Measurements from ENCODE around the gene VPS37D.

The VPS37D gene

DNA sequence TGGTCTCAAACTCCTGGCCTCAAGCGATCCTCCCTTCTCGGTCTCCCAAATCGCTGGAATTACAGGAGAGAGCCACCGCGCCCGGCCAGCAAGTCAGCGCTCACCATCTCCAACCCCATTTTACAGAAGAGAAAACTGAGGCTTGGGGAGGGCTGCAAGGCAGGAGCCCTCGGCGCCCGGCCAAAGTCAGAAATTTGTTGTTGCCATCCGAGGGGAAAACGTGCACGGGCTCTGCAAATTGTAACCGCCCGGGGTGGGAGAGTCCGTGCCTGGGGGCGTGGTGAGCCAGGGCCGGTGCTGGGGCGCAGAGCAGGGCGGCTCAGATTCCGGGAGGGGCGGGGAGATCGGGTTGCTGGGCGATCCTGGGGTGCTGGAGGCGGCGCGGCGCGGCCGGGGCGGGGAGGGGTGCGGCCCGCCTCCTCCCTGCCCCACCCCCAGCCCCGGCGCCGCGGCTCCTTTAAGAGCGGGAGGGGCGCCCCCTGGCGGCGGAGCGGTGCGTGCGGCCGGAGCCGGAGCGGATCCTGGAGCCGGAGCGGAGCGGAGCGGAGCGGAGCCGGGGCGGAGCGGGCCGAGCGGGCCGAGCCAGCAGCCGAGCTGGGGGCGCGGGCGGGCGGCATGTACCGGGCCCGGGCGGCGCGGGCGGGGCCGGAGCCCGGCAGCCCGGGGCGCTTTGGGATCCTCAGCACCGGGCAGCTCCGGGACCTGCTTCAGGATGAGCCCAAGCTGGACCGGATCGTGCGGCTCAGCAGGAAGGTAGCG, at the start of gene VPS37D (continued):
- TF ChIP-seq SCRT1 (tag by site-specific recombination; IDR thresholded peaks at IDR 0.05; ENCODE audit: borderline replicate concordance): no peak
- no peak for TF ChIP-seq ZNF248 (tag by site-specific recombination; IDR thresholded peaks at IDR 0.05)
- no peak for TF ChIP-seq ZNF747 (tag by site-specific recombination; IDR thresholded peaks at IDR 0.05)
- TF ChIP-seq ZNF555 (tag by site-specific recombination; conservative IDR thresholded peaks at IDR 0.05): no peak
- TF ChIP-seq TRIM28 (IDR thresholded peaks at IDR 0.05; ENCODE audit: borderline replicate concordance, low read length): no peak
- TF ChIP-seq ZNF571 (tag by site-specific recombination; IDR thresholded peaks at IDR 0.05): no peak
- TF ChIP-seq ZSCAN30 (tag by site-specific recombination; IDR thresholded peaks at IDR 0.05): peak; percentile 50; the same call in 1 of the 2 replicates
- no peak for TF ChIP-seq ZNF394 (tag by site-specific recombination; IDR thresholded peaks at IDR 0.05; ENCODE audit: borderline replicate concordance)
- TF ChIP-seq MYNN (tag by site-specific recombination; IDR thresholded peaks at IDR 0.05; ENCODE audit: borderline replicate concordance): no peak
- TF ChIP-seq ZNF585B (tag by site-specific recombination; IDR thresholded peaks at IDR 0.05): no peak
- TF ChIP-seq ZNF664 (tag by site-specific recombination; IDR thresholded peaks at IDR 0.05): no peak
- TF ChIP-seq, protein P1, sequence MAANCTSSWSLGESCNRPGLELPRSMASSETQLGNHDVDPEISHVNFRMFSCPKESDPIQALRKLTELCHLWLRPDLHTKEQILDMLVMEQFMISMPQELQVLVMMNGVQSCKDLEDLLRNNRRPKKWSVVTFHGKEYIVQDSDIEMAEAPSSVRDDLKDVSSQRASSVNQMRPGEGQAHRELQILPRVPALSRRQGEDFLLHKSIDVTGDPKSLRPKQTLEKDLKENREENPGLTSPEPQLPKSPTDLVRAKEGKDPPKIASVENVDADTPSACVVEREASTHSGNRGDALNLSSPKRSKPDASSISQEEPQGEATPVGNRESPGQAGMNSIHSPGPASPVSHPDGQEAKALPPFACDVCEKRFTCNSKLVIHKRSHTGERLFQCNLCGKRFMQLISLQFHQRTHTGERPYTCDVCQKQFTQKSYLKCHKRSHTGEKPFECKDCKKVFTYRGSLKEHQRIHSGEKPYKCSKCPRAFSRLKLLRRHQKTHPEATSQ (tag by site-specific recombination; IDR thresholded peaks at IDR 0.05): no peak
- TF ChIP-seq REPIN1 (tag by site-specific recombination; IDR thresholded peaks at IDR 0.05; ENCODE audit: low read depth): no peak
- no peak for TF ChIP-seq HOXC10 (CRISPR knock-in tag; IDR thresholded peaks at IDR 0.05)
- TF ChIP-seq, protein P2, sequence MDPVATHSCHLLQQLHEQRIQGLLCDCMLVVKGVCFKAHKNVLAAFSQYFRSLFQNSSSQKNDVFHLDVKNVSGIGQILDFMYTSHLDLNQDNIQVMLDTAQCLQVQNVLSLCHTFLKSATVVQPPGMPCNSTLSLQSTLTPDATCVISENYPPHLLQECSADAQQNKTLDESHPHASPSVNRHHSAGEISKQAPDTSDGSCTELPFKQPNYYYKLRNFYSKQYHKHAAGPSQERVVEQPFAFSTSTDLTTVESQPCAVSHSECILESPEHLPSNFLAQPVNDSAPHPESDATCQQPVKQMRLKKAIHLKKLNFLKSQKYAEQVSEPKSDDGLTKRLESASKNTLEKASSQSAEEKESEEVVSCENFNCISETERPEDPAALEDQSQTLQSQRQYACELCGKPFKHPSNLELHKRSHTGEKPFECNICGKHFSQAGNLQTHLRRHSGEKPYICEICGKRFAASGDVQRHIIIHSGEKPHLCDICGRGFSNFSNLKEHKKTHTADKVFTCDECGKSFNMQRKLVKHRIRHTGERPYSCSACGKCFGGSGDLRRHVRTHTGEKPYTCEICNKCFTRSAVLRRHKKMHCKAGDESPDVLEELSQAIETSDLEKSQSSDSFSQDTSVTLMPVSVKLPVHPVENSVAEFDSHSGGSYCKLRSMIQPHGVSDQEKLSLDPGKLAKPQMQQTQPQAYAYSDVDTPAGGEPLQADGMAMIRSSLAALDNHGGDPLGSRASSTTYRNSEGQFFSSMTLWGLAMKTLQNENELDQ (tag by site-specific recombination; IDR thresholded peaks at IDR 0.05; ENCODE audit: low read depth): no peak
- TF ChIP-seq ZNF621 (tag by site-specific recombination; IDR thresholded peaks at IDR 0.05): no peak
- TF ChIP-seq ZNF560 (tag by site-specific recombination; IDR thresholded peaks at IDR 0.05; ENCODE audit: borderline replicate concordance): no peak
- TF ChIP-seq, protein P3, sequence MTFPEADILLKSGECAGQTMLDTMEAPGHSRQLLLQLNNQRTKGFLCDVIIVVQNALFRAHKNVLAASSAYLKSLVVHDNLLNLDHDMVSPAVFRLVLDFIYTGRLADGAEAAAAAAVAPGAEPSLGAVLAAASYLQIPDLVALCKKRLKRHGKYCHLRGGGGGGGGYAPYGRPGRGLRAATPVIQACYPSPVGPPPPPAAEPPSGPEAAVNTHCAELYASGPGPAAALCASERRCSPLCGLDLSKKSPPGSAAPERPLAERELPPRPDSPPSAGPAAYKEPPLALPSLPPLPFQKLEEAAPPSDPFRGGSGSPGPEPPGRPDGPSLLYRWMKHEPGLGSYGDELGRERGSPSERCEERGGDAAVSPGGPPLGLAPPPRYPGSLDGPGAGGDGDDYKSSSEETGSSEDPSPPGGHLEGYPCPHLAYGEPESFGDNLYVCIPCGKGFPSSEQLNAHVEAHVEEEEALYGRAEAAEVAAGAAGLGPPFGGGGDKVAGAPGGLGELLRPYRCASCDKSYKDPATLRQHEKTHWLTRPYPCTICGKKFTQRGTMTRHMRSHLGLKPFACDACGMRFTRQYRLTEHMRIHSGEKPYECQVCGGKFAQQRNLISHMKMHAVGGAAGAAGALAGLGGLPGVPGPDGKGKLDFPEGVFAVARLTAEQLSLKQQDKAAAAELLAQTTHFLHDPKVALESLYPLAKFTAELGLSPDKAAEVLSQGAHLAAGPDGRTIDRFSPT (tag by site-specific recombination; IDR thresholded peaks at IDR 0.05): no peak
- TF ChIP-seq ZNF37A (tag by site-specific recombination; IDR thresholded peaks at IDR 0.05): no peak
- TF ChIP-seq, protein P4, sequence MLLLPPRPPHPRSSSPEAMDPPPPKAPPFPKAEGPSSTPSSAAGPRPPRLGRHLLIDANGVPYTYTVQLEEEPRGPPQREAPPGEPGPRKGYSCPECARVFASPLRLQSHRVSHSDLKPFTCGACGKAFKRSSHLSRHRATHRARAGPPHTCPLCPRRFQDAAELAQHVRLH (tag by site-specific recombination; IDR thresholded peaks at IDR 0.05): peak; percentile 59; the same call in 1 of the 2 replicates
- TF ChIP-seq ZNF501 (tag by site-specific recombination; IDR thresholded peaks at IDR 0.05): no peak
- TF ChIP-seq ZBTB48 (tag by site-specific recombination; IDR thresholded peaks at IDR 0.05): no peak
- no peak for TF ChIP-seq ZNF777 (tag by site-specific recombination; IDR thresholded peaks at IDR 0.05; ENCODE audit: borderline replicate concordance)
- TF ChIP-seq, protein P5, sequence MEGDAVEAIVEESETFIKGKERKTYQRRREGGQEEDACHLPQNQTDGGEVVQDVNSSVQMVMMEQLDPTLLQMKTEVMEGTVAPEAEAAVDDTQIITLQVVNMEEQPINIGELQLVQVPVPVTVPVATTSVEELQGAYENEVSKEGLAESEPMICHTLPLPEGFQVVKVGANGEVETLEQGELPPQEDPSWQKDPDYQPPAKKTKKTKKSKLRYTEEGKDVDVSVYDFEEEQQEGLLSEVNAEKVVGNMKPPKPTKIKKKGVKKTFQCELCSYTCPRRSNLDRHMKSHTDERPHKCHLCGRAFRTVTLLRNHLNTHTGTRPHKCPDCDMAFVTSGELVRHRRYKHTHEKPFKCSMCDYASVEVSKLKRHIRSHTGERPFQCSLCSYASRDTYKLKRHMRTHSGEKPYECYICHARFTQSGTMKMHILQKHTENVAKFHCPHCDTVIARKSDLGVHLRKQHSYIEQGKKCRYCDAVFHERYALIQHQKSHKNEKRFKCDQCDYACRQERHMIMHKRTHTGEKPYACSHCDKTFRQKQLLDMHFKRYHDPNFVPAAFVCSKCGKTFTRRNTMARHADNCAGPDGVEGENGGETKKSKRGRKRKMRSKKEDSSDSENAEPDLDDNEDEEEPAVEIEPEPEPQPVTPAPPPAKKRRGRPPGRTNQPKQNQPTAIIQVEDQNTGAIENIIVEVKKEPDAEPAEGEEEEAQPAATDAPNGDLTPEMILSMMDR (tag by site-specific recombination; IDR thresholded peaks at IDR 0.05): no peak
- no peak for TF ChIP-seq ZNF23 (tag by site-specific recombination; IDR thresholded peaks at IDR 0.05; ENCODE audit: borderline replicate concordance)
- TF ChIP-seq ZNF596 (tag by site-specific recombination; IDR thresholded peaks at IDR 0.05): no peak
- TF ChIP-seq, protein P6, sequence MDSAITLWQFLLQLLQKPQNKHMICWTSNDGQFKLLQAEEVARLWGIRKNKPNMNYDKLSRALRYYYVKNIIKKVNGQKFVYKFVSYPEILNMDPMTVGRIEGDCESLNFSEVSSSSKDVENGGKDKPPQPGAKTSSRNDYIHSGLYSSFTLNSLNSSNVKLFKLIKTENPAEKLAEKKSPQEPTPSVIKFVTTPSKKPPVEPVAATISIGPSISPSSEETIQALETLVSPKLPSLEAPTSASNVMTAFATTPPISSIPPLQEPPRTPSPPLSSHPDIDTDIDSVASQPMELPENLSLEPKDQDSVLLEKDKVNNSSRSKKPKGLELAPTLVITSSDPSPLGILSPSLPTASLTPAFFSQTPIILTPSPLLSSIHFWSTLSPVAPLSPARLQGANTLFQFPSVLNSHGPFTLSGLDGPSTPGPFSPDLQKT (IDR thresholded peaks at IDR 0.05; ENCODE audit: borderline replicate concordance, low read depth, low read length): no peak
- no peak for TF ChIP-seq ZNF302 (tag by site-specific recombination; IDR thresholded peaks at IDR 0.05; ENCODE audit: low read depth)
- TF ChIP-seq ZBTB17 (tag by site-specific recombination; IDR thresholded peaks at IDR 0.05): peak; percentile 18; the same call in 1 of the 2 replicates
- no peak for TF ChIP-seq ZNF473 (tag by site-specific recombination; IDR thresholded peaks at IDR 0.05)
- TF ChIP-seq ZNF416 (tag by site-specific recombination; IDR thresholded peaks at IDR 0.05): no peak
- TF ChIP-seq ZNF19 (tag by site-specific recombination; IDR thresholded peaks at IDR 0.05; ENCODE audit: low read depth): no peak

Data from HEK293 (cell line).